OCI-LY3 (cell line): ENCODE measurements around the gene ADCY7.
A peak's percentile ranks its signal among the peaks of the same experiment; 100 is the strongest.

ENCODE experiments used
- H2AFZ ChIP-seq: fragments of 200-600, 300-600 bp; shearing (Covaris generic); 2 replicates; pipeline ENCODE4 v1.6.0; 2014; ENCODE audit warnings: antibody characterized with exemption, low read depth, low read length
- H3K27ac ChIP-seq: fragments of 200-600, 300-600 bp; sonication (generic); 2 replicates; pipeline ENCODE4 v1.5.1; 2014; ENCODE audit warnings: mild to moderate bottlenecking, low read length, moderate library complexity, mixed read lengths
- H3K27me3 ChIP-seq: fragments of 200-600, 300-600 bp; sonication (generic); 2 replicates; pipeline ENCODE4 v1.6.1; 2014; ENCODE audit warnings: low read depth, low read length, mixed read lengths
- H3K36me3 ChIP-seq: fragments of 200-600, 300-600 bp; sonication (generic); replicated peaks from 2 replicates; pipeline ENCODE3; 2014; ENCODE audit warnings: low read depth, low read length, mixed read lengths
- H3K4me1 ChIP-seq: fragments of 300-600, 200-600 bp; sonication (generic); 2 replicates; pipeline ENCODE4 v1.6.1; 2014; ENCODE audit warnings: low read length, mixed read lengths
- H3K4me2 ChIP-seq: fragments of 200-600, 300-600 bp; sonication (generic); 2 replicates; pipeline ENCODE4 v1.6.1; 2014; ENCODE audit warnings: low read length, mixed read lengths
- H3K4me3 ChIP-seq: fragments of 300-600, 200-600 bp; sonication (generic); 2 replicates; pipeline ENCODE4 v1.5.1; 2014; ENCODE audit warnings: antibody characterized with exemption, mild to moderate bottlenecking, low read length, moderate library complexity
- H3K79me2 ChIP-seq: fragments of 300-600, 200-600 bp; shearing (Covaris generic); 2 replicates; pipeline ENCODE4 v1.6.1; 2014; ENCODE audit warnings: mild to moderate bottlenecking, low read length, mixed read lengths
- H3K9ac ChIP-seq: fragments of 300-600, 200-600 bp; shearing (Covaris generic); 2 replicates; pipeline ENCODE4 v1.6.0; 2014; ENCODE audit warnings: mild to moderate bottlenecking, low read length, moderate library complexity
- H3K9me3 ChIP-seq: fragments of 200-600, 300-600 bp; shearing (Covaris generic); 2 replicates; pipeline ENCODE4 v1.6.1; 2014; ENCODE audit warnings: low read length, mixed read lengths; ENCODE audit not compliant: insufficient read depth
- H4K20me1 ChIP-seq: fragments of 200-600, 300-600 bp; sonication (generic); 2 replicates; pipeline ENCODE4 v1.6.1; 2016; ENCODE audit warnings: low read length, mixed read lengths; ENCODE audit not compliant: insufficient read depth
- EZH2phosphoT487 ChIP-seq: fragments of 200-600 bp; shearing (Covaris generic); IDR thresholded peaks from 2 replicates; pipeline ENCODE4 v1.6.1; 2018; ENCODE audit warnings: antibody characterized with exemption, mixed run types, low read depth
- TF ChIP-seq, protein P1 (sequence below): fragments of 200-600, 300-600 bp; sonication (generic); IDR thresholded peaks from 2 replicates; pipeline ENCODE4 v1.5.1; 2014; ENCODE audit warnings: antibody characterized with exemption, low read length, low read depth

Gene ADCY7

DNA sequence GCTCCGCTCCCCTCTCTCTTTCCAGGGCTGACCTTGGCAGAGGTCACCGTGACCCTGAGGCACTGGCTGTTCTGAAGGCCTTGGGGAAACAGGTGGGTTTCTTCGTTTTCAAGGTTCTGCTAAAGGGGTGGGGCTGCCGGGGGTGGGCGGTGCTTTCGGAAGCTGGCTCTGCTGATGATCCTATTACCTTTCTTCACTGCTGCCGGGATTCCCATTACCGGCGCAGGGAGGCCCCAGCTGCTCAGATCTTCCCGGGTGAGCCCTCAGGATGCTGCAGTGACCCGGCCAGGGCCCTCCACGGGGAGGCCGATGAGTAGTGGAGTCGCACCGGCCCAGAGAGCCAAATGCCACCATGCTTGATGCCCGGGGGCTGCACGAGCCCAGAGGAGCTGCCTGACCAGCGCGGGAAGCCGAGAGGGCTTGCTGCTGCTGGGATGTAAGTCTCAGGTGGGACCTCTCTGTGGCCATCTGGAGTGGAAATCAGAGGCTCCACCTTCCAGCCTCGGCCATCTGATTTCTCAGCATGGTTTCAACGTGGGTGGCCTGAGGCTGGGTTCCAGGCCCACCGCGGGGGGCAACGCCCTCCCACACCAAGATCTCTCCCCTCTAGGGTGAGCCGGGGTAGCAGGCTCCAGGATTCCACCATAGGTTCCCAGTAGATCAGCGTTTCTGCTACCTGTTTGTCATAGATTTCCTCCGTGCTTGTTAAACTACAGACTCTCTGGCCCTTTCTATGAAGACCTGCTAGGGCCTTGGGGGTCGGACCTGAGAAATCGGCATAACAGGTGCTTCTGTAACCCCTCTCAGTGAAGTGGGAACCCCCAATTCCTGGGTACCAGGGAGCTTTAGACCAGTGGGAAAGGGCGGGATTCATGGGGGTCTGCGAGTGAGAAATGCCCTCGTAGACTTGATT, 21.6 kb upstream of the ADCY7 start:
- Histone ChIP-seq H3K27me3 (0 out of 2 replicates have a peak, but pooled peaks cover 7% of the 10 kb centered on the region), H3K27ac (no peak overlapping the region), H3K9ac (peak overlapping the region; percentile 55; the same call in 1 of the 2 replicates), H3K79me2 (no peaks in the 10 kb centered on the region), H3K36me3 (no peaks in the 10 kb centered on the region), H3K4me1 (peaks cover 9% of the 10 kb centered on the region; the same call in 1 of the 2 replicates), H3K4me2 (peak overlapping the region; percentile 95), H2AFZ (peak overlapping the region; percentile 93), H3K9me3 (no peaks in the 10 kb centered on the region), H4K20me1 (no peaks in the 10 kb centered on the region), H3K4me3 (peak overlapping the region; percentile 81)
- TF ChIP-seq EZH2phosphoT487, result no peak
- TF ChIP-seq, protein P1, sequence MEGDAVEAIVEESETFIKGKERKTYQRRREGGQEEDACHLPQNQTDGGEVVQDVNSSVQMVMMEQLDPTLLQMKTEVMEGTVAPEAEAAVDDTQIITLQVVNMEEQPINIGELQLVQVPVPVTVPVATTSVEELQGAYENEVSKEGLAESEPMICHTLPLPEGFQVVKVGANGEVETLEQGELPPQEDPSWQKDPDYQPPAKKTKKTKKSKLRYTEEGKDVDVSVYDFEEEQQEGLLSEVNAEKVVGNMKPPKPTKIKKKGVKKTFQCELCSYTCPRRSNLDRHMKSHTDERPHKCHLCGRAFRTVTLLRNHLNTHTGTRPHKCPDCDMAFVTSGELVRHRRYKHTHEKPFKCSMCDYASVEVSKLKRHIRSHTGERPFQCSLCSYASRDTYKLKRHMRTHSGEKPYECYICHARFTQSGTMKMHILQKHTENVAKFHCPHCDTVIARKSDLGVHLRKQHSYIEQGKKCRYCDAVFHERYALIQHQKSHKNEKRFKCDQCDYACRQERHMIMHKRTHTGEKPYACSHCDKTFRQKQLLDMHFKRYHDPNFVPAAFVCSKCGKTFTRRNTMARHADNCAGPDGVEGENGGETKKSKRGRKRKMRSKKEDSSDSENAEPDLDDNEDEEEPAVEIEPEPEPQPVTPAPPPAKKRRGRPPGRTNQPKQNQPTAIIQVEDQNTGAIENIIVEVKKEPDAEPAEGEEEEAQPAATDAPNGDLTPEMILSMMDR, result no peak

GRCh38 chr16:50245417-50246298, 20.7 kb upstream of the ADCY7 start:
- Histone ChIP-seq H3K4me2 (peak overlapping the region; percentile 95), H4K20me1 (no peaks in the 10 kb centered on the region), H3K4me1 (peaks cover 9% of the 10 kb centered on the region; the same call in 1 of the 2 replicates), H2AFZ (peak overlapping the region; percentile 93), H3K9ac (peak overlapping the region; percentile 90), H3K4me3 (peak overlapping the region; percentile 98), H3K27me3 (0 out of 2 replicates have a peak, but pooled peaks cover 7% of the 10 kb centered on the region), H3K36me3 (no peaks in the 10 kb centered on the region), H3K9me3 (no peaks in the 10 kb centered on the region), H3K79me2 (no peaks in the 10 kb centered on the region), H3K27ac (no peak overlapping the region)
- TF ChIP-seq, protein P1, result no peak
- no peak for TF ChIP-seq EZH2phosphoT487

GRCh38 chr16:50246299-50247122, 19.8 kb upstream of the ADCY7 start:
- no peaks in the 10 kb centered on the region for H3K9me3 ChIP-seq
- H3K36me3 ChIP-seq, result no peaks in the 10 kb centered on the region
- peak overlapping the region; percentile 90 for H3K9ac ChIP-seq
- no peaks in the 10 kb centered on the region for H3K79me2 ChIP-seq
- H3K4me2 ChIP-seq, result peak overlapping the region; percentile 86
- H3K4me3 ChIP-seq, result peak overlapping the region; percentile 98
- H3K4me1 ChIP-seq, result peaks cover 13% of the 10 kb centered on the region
- TF ChIP-seq, protein P1, result no peak
- no peak for TF ChIP-seq EZH2phosphoT487
- no peaks in the 10 kb centered on the region for H4K20me1 ChIP-seq
- peak overlapping the region; percentile 95 for H2AFZ ChIP-seq
- no peaks in the 10 kb centered on the region for H3K27me3 ChIP-seq
- no peak overlapping the region for H3K27ac ChIP-seq
